ENCODE results near the gene NRG3. TPM values are rescaled to one million over a fixed set of nuclear protein-coding genes. Genes with fewer than 3 reads are reported as not detected.

The NRG3 gene
- total and polyA plus RNA-seq, 9 donors: 0.04 to 4.5 (median 0.15) TPM; not detected in 2

DNA sequence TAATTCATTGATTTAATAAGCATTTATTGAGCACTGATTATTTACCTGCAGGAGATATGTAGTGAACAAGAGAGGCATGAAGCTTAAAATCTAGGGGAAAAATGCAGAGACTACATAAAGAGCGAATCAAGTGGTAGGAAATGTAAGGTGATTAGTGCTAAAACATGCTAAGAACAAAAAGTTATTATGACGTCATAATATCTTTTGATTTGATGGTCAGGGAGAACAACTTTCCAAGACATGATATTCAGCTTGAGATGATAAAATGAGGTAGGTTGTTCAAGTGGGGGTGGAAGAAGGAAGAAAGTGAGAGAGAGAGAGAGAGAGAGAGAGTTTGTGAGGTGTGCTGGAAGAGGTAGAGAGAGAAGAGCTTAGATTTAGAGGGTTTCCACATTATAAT lies 317.7 kb downstream of the NRG3 start:
- TF ChIP-seq POLR2A (IDR thresholded peaks at IDR 0.05) (no peak), EP300 (IDR thresholded peaks at IDR 0.05) (no peak)
- TF ChIP-seq, protein P1, sequence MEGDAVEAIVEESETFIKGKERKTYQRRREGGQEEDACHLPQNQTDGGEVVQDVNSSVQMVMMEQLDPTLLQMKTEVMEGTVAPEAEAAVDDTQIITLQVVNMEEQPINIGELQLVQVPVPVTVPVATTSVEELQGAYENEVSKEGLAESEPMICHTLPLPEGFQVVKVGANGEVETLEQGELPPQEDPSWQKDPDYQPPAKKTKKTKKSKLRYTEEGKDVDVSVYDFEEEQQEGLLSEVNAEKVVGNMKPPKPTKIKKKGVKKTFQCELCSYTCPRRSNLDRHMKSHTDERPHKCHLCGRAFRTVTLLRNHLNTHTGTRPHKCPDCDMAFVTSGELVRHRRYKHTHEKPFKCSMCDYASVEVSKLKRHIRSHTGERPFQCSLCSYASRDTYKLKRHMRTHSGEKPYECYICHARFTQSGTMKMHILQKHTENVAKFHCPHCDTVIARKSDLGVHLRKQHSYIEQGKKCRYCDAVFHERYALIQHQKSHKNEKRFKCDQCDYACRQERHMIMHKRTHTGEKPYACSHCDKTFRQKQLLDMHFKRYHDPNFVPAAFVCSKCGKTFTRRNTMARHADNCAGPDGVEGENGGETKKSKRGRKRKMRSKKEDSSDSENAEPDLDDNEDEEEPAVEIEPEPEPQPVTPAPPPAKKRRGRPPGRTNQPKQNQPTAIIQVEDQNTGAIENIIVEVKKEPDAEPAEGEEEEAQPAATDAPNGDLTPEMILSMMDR (IDR thresholded peaks at IDR 0.05): no peak

DNA sequence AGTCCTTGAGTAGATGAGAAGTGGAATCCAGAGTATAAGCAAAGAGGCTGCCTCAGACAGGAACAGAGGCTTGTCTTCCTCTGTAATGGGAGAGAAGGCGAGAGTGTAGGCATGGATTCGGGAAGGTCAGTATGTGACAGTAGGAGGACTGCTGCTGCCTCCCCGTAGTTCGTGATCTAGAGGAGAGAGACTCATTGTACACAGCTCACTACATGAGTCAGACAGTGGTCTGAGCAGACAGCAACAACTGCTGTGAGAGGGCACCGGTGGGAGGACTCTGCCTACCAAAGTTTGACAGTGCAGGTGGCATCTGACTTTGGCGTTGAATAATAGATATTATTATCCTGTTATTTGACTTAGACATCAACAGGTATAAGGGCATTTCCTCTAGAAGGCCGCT lies 319.4 kb downstream of the NRG3 start:
- Histone ChIP-seq H3K4me3 (no peak overlapping the region), H3K27me3 (no peaks in the 10 kb centered on the region), H3K36me3 (no peaks in the 10 kb centered on the region), H3K4me1 (ENCODE audit: insufficient read depth) (no peaks in the 10 kb centered on the region), H3K27ac (no peak overlapping the region), H3K9me3 (no peaks in the 10 kb centered on the region)
- TF ChIP-seq EP300 (IDR thresholded peaks at IDR 0.05) (no peak), POLR2A (IDR thresholded peaks at IDR 0.05) (no peak)
- TF ChIP-seq, protein P1 (IDR thresholded peaks at IDR 0.05): no peak
- intact Hi-C loops (cut with DNase I): no loop called here
- WGBS, 3 donors: 85 to 93% (median 86%) methylated on average over 7 of the region's 7 CpGs
- no peak for DNase-seq

More for the DNA sequence above, 317.7 kb downstream of the NRG3 start:
- Histone ChIP-seq H3K4me3 (no peak overlapping the region), H3K4me1 (ENCODE audit: insufficient read depth) (no peaks in the 10 kb centered on the region), H3K36me3 (no peaks in the 10 kb centered on the region), H3K27me3 (no peaks in the 10 kb centered on the region), H3K27ac (no peak overlapping the region), H3K9me3 (no peaks in the 10 kb centered on the region)
- DNase-seq: no peak
- WGBS, 3 donors: 74 to 89% (median 84%) methylated on average over 2 of the region's 2 CpGs
- intact Hi-C loops (cut with DNase I): no loop called here

DNA sequence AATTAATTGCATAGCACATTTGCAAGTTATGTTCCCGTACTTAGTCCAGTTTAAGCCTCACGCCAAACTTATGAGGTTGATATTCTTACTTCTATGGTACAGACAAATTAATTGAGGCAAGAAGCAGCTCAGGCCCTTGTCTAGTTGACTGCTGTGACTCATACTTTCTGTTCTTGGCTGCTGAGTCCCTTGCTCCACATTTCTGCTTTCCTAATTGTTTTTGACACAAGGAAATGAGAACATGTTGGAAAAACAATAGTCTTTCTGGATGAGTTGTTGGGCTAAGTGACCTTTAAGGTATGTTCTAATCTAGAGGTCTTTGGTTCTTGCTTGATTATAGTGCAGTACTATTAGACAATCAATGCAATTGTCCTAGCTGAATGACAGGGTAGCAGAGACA lies 331.8 kb downstream of the NRG3 start:
- no peak for DNase-seq
- no peaks in the 10 kb centered on the region for H3K36me3 ChIP-seq
- TF ChIP-seq, protein P1 (IDR thresholded peaks at IDR 0.05): no peak
- no peak for TF ChIP-seq EP300 (IDR thresholded peaks at IDR 0.05)
- TF ChIP-seq POLR2A (IDR thresholded peaks at IDR 0.05): no peak
- no peaks in the 10 kb centered on the region for H3K4me1 ChIP-seq (ENCODE audit: insufficient read depth)
- 88 to 96% (median 88%) methylated on average over 2 of the region's 2 CpGs for WGBS, 3 donors
- no peak overlapping the region for H3K4me3 ChIP-seq
- no peaks in the 10 kb centered on the region for H3K9me3 ChIP-seq
- no peaks in the 10 kb centered on the region for H3K27me3 ChIP-seq
- H3K27ac ChIP-seq: no peak overlapping the region
- intact Hi-C loops (cut with DNase I): no loop called here

DNA sequence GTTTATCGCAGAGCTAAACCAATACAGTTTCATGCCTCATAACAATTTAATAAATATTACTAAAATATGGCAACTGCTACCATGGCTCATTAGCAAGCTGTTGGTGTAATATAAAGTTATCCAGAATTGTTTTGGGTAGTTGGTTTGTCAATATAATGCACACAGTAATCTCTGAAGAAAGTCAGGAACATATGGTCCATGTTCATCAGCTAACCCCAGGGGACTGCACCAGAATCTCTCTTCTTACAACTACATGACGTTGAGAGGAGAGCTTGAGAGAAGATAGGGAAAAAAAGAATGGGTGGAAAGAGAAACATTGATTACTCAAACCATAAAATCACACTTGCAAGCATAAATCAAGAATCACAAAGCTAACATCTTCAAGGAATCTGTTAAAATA lies 333.7 kb downstream of the NRG3 start:
- TF ChIP-seq, protein P1 (IDR thresholded peaks at IDR 0.05): no peak
- TF ChIP-seq POLR2A (IDR thresholded peaks at IDR 0.05) (no peak), EP300 (IDR thresholded peaks at IDR 0.05) (no peak)
- intact Hi-C loops (cut with DNase I): no loop called here
- DNase-seq: no peak
- no peaks in the 10 kb centered on the region for H3K27me3 ChIP-seq
- no peaks in the 10 kb centered on the region for H3K36me3 ChIP-seq
- H3K4me1 ChIP-seq (ENCODE audit: insufficient read depth): no peaks in the 10 kb centered on the region
- WGBS, 3 donors: 52 to 62% (median 53%) methylated on average over 2 of the region's 2 CpGs
- H3K27ac ChIP-seq: no peak overlapping the region
- H3K4me3 ChIP-seq: no peak overlapping the region
- no peaks in the 10 kb centered on the region for H3K9me3 ChIP-seq

Data from ovary (tissue), 9 donors.